Measurements from ENCODE around the gene EPHB6.

Gene EPHB6

DNA sequence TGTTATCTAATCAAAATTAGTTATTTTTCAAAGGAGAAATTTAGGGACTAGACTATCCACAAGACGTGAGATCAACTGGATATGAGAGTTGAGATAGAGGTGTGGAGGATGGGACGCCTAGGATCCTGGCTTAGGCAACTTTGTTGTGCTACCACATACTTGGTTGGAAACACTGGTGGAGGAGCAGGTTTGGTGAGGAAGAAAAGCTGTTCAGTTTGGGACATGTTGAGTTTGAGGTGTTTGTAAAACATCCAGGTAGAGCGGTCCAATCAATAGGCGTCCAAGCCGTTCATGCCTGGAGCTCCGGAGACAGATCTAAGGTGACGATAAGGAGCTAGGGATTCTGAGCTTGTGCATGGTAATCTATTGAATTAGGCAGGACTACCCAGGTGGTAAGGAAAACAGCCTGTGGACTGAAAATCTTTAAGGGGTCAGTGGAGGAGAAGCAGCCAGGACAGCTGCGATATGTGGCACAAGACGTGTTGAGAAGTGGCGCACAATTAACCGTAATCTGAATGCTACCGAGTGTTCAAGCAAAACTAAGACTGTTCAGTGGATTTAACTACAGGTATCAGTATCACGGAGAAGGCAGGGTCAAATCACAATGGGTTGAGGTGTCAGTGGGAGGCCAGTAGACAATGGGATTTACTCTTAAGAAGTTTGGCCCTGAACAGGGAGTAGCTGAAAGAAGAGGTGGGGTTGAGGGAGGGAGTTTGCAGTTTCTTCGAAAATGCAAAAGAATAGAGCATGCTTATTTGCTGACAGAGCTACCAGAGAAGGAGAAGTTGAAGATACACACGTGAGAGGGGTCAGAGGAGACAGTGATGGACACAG lies 46.8 kb downstream of the EPHB6 start:
- no peak for DNase-seq

- DNase-seq, result no peak
These were observed 49.3 kb downstream of the EPHB6 start for GRCh38 chr7:142904128-142904527.

- no peak for DNase-seq
These were observed 50.9 kb downstream of the EPHB6 start for GRCh38 chr7:142905759-142906158.

GRCh38 chr7:142906643-142907042 lies 51.8 kb downstream of the EPHB6 start:
- no peak for DNase-seq

GRCh38 chr7:142908290-142908689 lies 53.4 kb downstream of the EPHB6 start:
- no peak for DNase-seq

- no peak for DNase-seq
These were observed 54.3 kb downstream of the EPHB6 start for GRCh38 chr7:142908921-142909890.

- DNase-seq, result no peak
These were observed 55.2 kb downstream of the EPHB6 start for GRCh38 chr7:142910031-142910433.

- DNase-seq, result no peak
These were observed 55.6 kb downstream of the EPHB6 start for GRCh38 chr7:142910481-142910880.

DNA sequence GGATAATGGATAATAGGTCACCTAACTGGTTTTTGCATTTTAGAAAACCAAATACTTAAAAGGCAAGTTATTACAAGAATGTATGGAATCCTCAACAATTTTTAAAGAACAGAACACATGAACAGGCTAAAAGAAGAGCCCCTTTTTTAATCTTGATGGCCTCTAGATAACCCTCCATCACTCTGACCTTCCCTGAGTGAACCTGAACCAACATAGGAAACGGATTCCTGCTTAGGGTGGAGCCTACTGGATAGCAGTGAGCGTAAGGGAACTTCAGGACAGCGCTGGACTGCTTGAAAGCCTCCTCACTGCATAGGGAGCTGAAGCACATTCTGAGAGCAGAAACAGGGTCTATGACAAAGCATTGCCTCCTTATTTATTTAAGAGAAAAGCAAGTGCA lies 58.2 kb downstream of the EPHB6 start:
- no peak for DNase-seq

DNA sequence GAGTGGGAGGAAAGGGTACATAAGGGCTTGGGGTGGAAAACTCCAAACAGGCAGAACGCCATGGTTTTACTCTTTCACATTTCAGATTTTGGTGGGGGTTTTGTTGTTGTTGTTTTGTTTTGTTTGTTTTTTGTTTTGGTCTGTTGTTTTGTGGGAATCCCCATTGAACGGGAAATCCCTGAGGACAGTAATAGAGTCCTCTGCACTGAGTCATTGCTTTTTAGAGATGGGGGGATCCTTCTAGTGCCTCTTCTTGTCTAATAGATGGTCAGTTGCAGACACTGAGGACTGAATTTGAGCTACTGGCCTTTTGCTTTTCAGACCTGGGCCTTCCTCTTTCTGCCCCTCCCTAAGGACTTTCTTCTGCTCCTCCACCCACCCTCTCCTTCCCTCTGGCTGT lies 58.7 kb downstream of the EPHB6 start:
- DNase-seq, result no peak

- no peak for DNase-seq
These were observed 59.2 kb downstream of the EPHB6 start for GRCh38 chr7:142914121-142914520.

DNA sequence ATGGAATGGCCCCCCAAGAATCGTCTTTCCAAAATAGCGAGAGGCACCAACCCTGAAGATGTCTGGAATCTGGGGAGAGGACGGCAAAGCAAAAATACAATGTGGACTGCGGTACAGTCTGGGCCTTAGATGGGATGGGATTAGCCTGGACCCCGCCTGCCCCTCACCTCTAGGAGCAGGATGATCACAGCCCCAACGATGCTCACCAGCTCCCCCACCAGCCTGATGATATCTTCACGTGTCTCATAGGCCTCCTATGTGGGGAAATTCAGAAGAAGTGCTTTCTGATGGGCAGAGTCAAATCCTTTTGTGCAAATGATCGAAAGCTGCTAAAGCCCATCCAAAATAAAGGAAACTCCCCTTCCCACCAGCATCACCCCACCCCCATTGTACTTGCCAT lies 60.4 kb downstream of the EPHB6 start:
- DNase-seq, result no peak

GRCh38 chr7:142916508-142916907 lies 61.6 kb downstream of the EPHB6 start:
- no peak for DNase-seq

GRCh38 chr7:142917447-142917846 lies 62.6 kb downstream of the EPHB6 start:
- DNase-seq, result no peak

DNA sequence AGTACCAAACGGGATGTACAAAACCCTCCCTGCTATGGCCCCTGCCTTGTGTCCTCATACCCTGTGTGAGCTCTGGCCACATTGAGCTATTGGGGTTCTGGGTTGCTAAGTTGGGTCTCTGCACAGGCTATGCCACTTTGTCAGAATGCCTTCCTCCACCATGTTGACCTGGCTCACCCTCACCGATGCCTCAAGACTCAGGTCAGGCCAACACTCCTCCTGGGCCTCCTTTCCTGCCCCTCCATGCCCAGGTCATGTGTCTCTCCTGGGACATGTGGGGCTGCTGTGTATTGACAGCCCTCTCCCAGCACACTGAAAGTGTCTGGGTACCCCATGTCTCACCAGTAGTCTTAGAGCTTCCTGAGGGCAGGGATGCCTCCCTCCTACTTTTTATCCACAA lies 64.0 kb downstream of the EPHB6 start:
- no peak for DNase-seq

DNA sequence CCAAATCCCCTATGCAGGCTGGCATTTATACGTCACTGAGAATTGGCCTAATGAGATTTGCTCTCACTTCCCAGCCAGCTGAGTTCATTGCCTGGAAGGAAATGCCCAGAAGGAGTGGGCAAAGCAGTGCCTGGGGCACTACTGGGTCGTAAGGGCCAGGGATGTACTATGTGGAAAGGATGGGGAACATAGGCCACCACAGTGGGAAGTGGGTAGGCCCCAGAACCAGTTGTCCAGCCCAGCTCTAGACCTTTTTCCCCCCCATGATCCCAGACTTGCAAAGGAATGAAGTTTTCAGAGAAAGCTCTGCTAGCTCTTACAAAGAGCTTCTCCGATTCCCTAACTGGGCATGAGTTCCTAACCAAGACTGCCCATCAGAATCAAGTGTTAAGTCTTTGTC lies 64.8 kb downstream of the EPHB6 start:
- DNase-seq, result no peak
